NCI-H1417 (cell line): ENCODE results near the gene RBM27.
A peak's percentile ranks its signal among the peaks of the same experiment; 100 is the strongest.
"Not testable (repeated sequence)": the region's sequence is repeated elsewhere in the genome, so short reads cannot be mapped to it uniquely, and the experiment has no call there.

Experiments used
- DNase-seq, 3 experiments: peaks; one replicate each; lab custom pipeline; 2025; lab: John Stamatoyannopoulos, UW

Gene RBM27, protein sequence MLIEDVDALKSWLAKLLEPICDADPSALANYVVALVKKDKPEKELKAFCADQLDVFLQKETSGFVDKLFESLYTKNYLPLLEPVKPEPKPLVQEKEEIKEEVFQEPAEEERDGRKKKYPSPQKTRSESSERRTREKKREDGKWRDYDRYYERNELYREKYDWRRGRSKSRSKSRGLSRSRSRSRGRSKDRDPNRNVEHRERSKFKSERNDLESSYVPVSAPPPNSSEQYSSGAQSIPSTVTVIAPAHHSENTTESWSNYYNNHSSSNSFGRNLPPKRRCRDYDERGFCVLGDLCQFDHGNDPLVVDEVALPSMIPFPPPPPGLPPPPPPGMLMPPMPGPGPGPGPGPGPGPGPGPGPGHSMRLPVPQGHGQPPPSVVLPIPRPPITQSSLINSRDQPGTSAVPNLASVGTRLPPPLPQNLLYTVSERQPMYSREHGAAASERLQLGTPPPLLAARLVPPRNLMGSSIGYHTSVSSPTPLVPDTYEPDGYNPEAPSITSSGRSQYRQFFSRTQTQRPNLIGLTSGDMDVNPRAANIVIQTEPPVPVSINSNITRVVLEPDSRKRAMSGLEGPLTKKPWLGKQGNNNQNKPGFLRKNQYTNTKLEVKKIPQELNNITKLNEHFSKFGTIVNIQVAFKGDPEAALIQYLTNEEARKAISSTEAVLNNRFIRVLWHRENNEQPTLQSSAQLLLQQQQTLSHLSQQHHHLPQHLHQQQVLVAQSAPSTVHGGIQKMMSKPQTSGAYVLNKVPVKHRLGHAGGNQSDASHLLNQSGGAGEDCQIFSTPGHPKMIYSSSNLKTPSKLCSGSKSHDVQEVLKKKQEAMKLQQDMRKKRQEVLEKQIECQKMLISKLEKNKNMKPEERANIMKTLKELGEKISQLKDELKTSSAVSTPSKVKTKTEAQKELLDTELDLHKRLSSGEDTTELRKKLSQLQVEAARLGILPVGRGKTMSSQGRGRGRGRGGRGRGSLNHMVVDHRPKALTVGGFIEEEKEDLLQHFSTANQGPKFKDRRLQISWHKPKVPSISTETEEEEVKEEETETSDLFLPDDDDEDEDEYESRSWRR

DNA sequence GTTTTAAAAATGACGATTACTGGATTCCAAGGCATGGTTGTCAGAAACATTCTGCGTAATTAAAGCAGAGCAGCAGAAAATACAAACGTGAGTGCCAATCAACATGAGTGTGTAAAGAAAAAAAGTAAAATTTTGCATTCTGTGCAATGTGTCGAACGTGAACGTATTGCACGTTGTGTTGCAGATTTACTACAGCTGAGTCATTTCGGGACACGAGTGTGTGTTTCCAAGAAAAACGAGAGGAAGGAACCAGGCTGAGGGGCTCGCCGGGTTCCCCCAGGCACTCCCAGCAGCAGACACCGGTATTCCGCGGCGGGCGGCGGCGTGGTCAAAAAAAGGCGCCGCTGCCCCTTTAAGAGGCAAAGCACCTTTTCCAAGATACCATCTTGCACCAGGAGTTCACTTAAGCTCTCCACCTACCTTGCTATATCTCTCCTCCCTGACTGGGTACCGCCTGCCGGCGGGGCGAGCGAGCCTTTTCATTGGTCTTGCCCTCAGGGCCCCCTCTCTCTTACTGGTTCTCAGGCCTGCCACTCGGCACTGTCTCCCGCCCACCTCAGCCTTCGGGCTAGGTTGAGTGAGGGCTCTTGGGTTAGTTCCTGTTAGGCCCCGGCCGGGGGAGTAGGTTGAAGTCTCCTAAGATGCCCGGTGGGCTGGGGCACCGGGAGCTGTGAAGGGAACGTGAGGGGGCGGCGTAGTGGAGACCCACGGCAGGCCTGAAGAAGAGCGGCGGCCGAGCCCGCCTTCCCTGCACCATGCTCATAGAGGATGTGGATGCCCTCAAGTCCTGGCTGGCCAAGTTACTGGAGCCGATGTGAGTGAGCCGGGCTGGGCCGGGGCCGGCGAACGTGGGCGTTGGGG is at the start of gene RBM27:
Gene RBM27 (plus strand): TSS at position 595 of the 861 bp plus-strand sequence. CDS start 161 bp downstream, at position 756.
- peak; percentile 90 to 97 (median 96) for DNase-seq

DNA sequence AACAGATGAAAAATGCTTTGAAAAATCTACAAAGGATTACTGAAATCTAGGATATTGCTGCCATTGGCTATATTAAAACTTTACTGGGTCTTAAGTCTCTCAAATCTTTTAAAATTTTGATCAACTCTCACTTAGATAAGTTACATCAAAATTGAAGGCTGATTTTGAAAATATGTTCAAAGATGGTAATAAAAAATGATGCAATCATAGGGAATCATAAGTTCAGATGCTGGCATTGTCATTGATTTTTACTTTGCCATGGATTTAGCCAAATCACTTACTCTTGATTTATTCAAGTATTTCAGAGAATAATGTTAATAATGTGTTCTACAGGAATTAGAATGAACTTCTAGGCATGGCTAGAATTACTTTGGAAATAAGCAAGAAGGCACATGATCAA is 45.1 kb upstream of the RBM27 start:
- no peak for DNase-seq

DNA sequence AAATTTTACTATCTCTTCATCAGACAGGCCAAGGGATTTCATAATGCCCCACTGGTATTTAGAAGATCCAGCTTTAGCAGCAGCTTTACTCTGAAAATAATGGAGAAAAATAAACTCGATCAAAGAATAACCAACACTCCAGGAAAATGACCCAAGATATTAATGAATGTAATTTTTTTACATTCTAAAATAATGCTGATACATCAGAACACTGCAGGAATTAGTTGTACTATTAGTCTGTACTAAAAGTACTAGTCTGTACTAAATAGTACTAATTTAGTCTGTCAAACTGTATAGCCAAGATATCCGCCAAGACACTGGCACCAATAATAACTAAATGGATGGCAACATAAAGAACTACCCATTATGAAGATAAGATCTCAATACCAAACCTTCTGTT is 39.0 kb upstream of the RBM27 start:
- no peak for DNase-seq

DNA sequence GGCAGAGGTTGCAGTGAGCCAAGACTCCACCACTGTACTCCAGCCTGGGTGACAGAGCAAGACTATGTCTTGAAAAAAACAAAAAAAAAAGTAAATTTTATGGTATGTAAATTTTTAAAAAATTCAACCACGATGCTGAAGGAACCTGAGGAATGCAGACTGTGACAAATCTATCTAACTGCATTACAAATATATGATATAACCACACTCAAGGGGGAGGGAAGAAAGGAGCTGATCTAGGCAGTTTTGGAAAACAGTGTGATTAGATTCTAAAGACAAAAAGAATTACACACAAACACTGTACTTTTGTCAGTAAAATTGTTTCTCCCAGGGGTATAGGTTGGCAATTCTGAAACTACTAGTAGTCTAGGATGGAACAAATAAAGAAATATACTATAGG is 37.9 kb upstream of the RBM27 start:
- no peak for DNase-seq

DNA sequence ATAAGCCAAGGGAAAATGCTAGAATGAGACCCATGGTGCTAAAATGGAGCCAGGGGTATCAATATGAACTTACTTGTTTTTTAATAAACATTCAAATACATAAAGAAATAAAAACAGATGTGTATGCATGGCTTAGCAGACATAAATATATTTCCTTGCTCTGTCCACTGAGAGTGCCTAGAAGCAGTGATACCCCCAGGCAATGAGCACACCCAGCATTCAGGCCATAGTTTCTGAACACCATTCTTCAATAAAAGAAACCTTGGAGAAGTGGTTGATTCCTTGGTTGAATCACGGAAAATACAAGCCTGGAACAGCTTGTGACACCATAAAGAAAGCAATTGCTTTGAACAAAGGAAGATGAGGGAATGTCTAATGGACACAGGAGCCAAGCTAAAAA is 37.5 kb upstream of the RBM27 start:
- DNase-seq = no peak

DNA sequence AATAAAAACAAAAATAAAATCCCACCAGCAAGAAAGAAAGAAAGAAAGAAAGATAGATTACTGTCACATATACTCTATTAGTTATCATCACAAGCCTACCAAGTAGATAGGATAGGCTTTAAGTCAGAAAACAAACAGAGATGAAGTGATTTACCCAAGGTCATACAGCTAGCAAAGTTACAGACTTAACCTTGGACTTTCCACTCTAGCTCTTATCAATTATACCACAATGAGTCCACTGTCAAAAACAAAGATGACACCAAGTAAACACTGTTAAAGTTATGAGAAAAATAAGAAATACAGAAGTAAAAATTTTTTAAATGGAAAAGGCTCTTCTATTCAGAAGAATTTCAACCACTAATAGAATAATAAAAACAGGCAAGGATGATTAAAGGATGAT is 34.3 kb upstream of the RBM27 start:
- no peak for DNase-seq

DNA sequence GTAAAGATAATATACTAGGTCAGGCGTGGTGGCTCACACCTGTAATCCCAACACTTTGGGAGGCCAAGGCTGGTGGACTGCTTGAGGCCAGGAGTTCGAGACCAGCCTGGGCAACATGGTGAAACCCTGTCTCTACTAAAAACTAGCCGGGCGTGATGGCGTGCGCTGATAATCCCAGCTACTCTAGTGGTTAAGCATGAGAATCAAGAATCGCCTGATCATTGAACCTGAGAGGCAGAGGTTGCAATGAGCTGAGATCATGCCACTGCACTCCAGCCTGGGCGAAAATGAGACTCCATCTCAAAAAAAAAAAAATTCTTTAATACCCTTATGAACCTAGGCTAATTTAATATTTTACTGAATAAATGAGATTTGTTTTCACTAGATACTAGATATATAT is 30.4 kb upstream of the RBM27 start:
- DNase-seq = not testable (repeated sequence)

DNA sequence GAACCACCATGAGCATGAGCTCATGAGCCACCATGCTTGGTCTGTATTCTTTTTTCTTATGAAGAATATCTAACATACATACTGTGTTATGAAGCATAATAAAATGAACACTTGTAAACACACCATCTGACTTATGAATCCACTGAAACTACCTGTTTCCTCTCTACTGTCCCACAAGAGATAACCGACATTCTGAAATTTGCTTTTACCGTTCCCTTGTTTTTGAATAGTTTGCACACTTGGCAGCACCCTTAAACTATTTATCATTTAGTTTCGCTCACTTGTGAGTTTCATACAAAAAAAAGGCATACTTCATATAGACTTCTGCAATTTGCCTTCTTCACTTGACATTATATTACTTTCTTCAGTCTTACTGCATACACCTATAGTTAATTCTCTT is 29.8 kb upstream of the RBM27 start:
- no peak for DNase-seq

DNA sequence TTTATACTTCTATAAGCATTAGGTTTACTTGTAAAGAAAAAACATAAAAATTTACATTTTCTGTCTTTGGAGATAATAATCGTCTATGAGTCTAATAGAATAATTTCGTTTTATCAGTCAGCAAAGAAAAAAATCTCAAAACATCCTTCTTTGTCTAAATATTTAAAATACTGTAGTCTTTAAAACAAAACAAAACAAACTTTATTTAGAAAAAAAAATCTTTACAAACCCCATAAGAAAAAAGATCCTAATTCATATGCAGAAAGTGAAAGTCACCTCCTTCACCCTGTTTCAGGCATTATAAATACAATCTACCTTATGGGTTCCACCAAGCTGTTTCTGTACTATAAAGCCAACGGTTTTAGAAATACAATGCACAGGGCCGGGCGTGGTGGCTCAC is 26.6 kb upstream of the RBM27 start:
- DNase-seq = no peak

DNA sequence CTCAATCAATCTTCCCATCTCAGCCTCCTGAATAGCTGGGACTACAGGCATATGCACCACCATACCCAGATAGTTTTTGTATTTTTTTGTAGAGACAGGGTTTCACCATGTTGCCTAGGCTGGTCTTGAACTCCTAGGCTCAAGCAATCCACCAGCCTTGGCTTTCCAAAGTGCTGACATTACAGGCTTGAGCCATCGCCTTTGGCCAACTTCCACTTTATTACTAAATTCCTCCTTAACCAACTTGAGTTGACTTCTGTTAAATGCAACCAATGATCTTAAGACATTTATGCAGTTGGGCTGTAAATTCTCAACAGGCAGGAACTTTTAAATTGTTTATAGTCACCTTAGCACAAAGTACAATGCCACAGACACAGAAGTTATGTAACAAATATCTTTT is 23.7 kb upstream of the RBM27 start:
- DNase-seq = no peak

DNA sequence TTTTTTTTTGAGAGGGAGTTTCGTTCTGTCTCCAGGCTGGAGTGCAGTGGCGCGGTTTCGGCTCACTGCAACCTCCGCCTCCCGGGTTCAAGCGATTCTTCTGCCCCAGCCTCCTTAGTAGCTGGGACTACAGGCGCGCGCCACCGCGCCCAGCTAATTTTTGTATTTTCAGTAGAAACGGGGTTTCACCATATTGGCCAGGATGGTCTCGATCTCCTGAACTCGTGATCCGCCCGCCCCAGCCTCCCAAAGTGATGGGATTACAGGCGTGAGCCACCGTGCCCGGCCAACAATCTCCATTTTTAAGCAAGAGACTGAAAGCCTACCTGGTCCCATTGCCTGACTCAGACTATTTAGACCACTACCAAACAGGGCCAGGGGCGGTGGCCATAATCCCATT is 20.0 kb upstream of the RBM27 start:
- not testable (repeated sequence) for DNase-seq

DNA sequence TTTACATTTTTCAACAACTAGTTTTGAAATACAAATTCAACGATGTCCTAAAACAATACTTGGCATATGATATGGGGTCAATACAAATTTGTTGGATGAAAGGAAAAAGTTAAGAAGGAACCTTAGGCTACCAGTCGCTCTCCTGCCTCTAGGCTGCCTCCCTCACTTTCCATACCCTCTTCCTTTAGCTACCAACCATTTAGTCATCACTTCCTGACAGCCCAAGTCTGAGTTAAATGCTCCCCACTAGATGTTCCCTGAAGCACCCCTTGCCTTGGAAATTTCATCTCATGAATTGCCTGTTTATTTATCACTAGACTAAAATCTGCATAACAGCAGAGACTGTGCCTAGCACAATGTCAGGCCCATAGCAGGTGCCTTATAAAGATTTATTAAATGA is 18.2 kb upstream of the RBM27 start:
- DNase-seq = no peak

DNA sequence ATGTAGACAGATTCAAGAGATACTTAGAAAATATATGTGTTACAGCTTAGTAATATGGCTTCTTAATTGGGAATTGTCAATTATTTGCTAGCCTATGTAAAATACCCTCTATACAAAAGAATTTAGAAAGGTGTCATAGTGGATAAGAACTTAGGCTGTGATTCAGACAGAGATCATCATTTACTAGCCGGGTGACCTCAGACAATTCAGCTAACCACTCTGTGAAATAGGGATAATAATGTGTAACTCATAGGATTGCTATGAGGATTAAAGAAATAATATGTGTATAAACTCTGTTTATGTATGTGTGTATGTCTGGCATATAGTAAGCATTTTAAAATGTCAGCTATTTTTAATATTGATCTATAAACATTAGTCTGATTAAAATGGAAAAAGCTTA is 15.0 kb upstream of the RBM27 start:
- no peak for DNase-seq

DNA sequence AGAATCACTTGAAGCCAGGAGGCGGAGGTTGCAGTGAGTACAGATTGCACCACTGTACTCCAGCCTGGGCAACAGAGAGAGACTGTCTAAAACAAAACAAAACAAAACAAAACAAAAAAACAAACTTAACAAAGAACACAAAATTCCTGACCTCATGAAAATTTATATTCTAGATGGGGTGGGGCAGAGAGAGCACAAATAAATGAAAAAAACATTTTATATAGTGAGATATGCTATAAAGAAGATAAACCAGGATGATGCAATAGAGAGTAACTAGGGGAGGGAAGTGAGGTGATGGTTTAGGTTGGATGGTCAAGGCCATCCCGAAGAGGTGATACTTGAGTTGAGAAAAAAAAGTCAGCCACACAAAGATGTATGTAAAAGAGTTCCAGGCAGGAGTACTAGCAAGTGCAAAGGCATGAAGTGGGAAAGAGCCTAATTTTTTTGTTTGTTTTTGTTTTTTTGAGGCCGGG is 10.8 kb upstream of the RBM27 start:
- no peak for DNase-seq

DNA sequence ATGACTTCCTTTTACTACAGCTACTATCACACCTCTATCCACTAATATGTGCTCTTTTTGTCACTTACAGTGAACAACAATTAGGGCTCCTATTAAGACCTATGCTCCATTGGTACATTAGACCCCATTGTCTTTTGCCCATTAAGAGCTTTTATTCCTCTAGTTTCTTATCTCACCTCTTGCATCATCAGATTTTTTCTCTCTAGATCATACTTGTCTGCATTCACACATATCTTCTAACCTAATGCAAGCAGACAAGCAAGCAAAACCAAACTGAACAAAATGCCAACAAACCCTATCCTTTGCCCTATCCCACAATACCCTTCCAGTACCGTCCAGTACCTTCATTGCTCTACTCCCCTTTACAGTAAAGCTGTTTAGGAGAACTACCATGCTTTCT is 10.1 kb upstream of the RBM27 start:
- no peak for DNase-seq

DNA sequence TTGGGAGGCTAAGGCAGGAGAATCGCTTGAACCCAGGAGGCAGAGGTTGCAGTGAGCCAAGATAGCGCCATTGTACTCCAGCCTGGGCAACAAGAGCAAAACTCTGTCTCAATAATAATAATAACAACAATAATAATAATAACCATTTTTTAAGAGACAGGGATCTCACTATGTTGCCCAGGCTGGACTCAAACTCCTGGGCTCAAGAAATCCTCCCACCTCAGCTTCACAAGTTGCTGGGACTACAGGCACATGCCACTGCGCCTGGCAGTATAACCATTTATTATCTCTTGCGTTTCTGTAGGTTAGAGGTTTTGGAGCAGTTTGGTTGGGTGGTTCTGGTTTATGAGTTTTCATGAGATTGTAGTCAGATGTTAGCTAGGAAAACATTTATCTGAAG is 8.4 kb upstream of the RBM27 start:
- DNase-seq = not testable (repeated sequence)

DNA sequence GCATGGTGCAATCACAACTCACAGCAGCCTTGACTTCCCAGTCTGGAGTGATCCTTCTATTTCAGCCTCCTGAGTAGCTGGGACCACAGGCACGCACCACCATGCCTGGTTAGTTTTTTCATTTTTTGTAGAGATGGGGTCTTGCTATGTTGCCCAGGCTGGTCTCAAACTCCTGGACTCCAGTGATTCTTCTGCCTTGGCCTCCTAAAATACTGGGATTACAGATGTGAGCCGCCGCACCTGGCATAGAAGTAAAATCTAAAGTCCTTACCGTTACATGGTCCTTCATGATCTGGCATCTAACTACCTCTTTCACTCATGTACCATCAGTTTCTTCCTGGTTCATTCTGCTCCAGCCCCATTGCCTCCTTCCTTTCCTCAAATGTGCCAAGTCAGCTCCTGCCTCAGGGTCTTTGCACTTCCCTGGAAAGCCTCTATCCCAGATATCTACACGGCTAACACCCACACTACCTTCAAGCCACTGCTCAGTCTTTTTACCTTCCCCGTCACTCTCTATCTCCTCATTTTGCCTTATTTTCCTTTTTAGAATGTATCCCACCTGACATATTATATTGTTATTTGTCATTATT is 6.9 kb upstream of the RBM27 start:
- no peak for DNase-seq

DNA sequence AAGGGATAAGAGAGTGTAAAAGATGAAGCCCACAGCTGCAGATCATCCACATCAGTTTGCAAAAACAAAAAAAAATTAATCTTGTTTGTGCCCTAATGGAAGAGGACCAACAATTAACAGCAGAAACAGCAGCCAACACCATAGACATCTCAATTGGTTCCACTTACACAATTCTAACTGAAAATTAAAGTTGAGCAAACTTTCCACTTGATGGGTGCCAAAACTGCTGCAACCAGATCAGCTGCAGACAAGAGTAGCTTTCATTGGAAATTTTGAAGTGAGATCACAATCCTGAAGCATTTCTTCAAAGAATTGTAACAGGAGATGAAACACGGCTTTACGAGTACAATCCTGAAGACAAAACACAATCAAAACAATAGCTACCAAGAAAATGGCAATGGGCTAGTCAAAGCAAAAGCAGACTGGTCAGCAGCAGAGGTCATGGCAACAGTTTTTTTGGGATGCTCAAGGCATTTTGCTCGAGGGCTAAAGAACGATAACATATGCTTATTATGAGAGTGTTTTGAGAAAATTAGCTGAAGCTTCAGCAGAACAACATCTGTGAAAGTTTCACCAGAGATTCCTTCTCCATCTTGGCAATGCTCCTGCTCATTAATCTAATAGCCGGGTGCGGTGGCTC is 4.1 kb upstream of the RBM27 start:
- DNase-seq = no peak

DNA sequence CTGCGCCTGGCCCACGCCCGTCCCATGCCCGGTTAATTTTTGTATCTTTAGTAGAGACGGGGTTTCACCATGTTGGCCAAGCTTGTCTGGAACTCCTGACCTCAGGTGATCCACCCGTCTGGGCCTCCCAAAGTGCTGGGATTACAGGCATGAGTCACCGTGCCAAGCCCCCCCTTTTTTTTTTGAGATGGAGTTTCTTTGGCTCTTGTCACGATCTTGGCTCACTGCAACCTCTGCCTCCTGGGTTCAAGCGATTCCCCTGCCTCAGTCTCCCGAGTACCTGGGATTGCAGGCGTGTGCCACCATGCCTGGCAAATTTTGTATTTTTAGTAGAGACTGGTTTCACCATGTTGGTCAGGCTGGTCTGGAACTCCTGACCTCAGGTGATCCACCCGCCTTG is 1.6 kb upstream of the RBM27 start:
- not testable (repeated sequence) for DNase-seq

DNA sequence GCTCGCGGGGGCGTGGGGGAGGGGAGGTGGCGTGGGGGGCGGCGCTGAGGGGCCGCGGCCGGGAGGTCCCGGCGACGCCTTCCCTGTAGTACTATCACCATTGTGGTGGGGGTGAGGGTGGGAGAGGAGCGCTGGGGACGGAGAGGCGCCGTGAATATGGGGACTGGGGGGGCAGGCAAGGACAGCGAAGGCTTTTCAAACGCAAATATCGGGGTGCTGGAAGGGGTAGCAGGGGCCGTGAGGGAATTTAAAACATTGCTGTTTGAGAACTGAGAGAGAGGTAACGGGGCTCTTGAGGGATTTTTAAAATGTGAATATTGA is 427 bp downstream of the RBM27 start:
- DNase-seq = no peak
